Natural killer cell (primary cell): ENCODE measurements around the gene EYA4. TPM values are rescaled to one million over a fixed set of nuclear protein-coding genes. Genes with fewer than 3 reads are reported as not detected.

Source experiments
- ATAC-seq, 3 donors: fragments of 150-1000 bp in 2 of 3; fragments of 200-7000 bp in 1 of 3; cut with Tn5 transposase; 1 replicate in 1 of 3; 2 replicates in 2 of 3; pipeline ENCODE4 v1.10.0; 2021; ENCODE audit warnings: mild to moderate bottlenecking in 2 of 3, moderate library complexity in 2 of 3
- DNase-seq, 2 donors: peaks; one replicate each; pipeline versions ENCODE4 v3.0.0 to v3.0.0-alpha.2; 2013 to 2021; ENCODE audit warnings: mixed read lengths in 1 of 2
- H3K27ac ChIP-seq: one replicate; pipeline ENCODE4 v1.5.1; 2013; ENCODE audit warnings: mild to moderate bottlenecking, low read length
- H3K27me3 ChIP-seq: one replicate; pipeline ENCODE4 v1.6.1; 2013; ENCODE audit warnings: low read length; ENCODE audit not compliant: control insufficient read depth, insufficient read depth
- H3K36me3 ChIP-seq: one replicate; pipeline ENCODE4 v1.6.1; 2013; ENCODE audit warnings: low read length; ENCODE audit not compliant: control insufficient read depth, insufficient read depth
- H3K4me1 ChIP-seq: one replicate; pipeline ENCODE4 v1.6.1; 2013; ENCODE audit warnings: low read length; ENCODE audit not compliant: control insufficient read depth, insufficient read depth
- H3K4me3 ChIP-seq: one replicate; pipeline ENCODE4 v1.5.1; 2013; ENCODE audit warnings: low read length
- H3K9me3 ChIP-seq: one replicate; pipeline ENCODE4 v1.6.1; 2013; ENCODE audit warnings: low read length; ENCODE audit not compliant: control insufficient read depth, insufficient read depth
- H3K27ac Mint-ChIP-seq, 2 donors: one replicate each; pipeline ENCODE4 v1.8.0; 2022; ENCODE audit warnings: mild to moderate bottlenecking in 2 of 2, mixed read lengths in 2 of 2, moderate library complexity in 1 of 2
- H3K27me3 Mint-ChIP-seq, 2 donors: one replicate each; pipeline ENCODE4 v1.8.0; 2022; ENCODE audit warnings: low read depth in 2 of 2, mixed read lengths in 2 of 2
- H3K36me3 Mint-ChIP-seq: one replicate; pipeline ENCODE4 v1.8.0; 2022; ENCODE audit warnings: mixed read lengths
- H3K4me1 Mint-ChIP-seq, 2 donors: one replicate each; pipeline ENCODE4 v1.8.0; 2022; ENCODE audit warnings: mixed read lengths in 2 of 2
- H3K4me3 Mint-ChIP-seq: one replicate; pipeline ENCODE4 v1.8.0; 2022; ENCODE audit warnings: mild to moderate bottlenecking, moderate library complexity, mixed read lengths
- H3K9me3 Mint-ChIP-seq, 2 donors: one replicate each; pipeline ENCODE4 v1.8.0; 2022; ENCODE audit warnings: mixed read lengths in 2 of 2
- WGBS: methylation state at CpG from one replicate; pipeline ENCODE4 v1.1.7; 2013; ENCODE audit warnings: missing lambda C conversion rate; ENCODE audit not compliant: insufficient coverage; 5-methylcytosine and 5-hydroxymethylcytosine counted together
- intact Hi-C: fragments of 100-400 bp; cut with micrococcal nuclease; formaldehyde crosslinking; loops from one replicate; pipeline ENCODE4 v1.14.2; 2022
- total RNA-seq, 4 donors: library from RNA; stranded (reverse); fragments of 120-200 nt in 1 of 4; gene quantifications; one replicate each; pipeline versions ENCODE4 v1.2.3 to v1.2.4, GENCODE V29; 2013 to 2022
- TF ChIP-seq, protein P1 (sequence below): fragments of 200-600 bp; IDR thresholded peaks from one replicate; pipeline ENCODE4 v1.8.0; 2022; ENCODE audit warnings: antibody characterized with exemption

Gene EYA4
- total RNA-seq, 3 donors from 2014 or later (not counting 1 experiment from before 2014, with no cell fraction given): not detected

DNA sequence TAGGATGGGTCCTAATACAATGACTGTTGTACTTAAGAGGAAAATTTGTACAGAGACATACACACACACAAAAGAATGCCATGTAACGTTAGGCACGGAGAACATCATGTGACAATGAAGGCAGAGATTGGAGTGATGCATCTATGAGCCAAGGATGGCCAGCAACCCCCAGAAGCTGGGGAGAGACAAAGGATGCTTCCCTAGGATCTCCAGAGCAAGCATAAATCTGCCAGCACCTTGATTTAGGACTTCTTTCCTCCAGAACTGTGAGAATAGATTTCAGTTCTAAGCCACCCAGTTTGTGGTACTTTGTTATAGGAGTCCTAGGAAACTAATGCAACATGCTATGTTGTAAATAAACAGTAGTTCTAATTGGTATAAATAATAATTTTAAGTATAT lies 25.0 kb downstream of the EYA4 start:
- no peak overlapping the region for H3K27ac Mint-ChIP-seq
- H3K9me3 ChIP-seq: no peaks in the 10 kb centered on the region

DNA sequence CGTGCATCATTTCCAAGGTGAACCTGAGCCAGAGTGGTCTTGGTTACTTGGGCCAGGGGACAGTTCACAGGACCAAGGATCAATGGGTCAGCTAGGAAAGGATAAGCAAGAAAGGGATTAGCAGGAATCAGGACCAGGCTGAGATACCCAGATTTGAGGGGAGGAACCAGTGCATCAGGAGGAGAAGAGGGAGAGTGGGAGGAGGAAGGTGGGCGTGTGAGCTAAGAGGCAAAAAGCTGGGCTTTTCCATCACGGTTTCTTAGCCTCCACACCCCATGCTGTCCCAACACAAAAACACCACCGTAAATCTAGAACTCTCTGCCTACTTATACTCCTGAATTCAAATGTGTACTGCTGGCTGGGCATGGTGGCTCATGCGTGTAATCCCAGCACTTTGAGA lies 27.5 kb downstream of the EYA4 start:
- 91% methylated on average over 5 of the region's 5 CpGs for WGBS
- no peak overlapping the region for H3K27ac ChIP-seq
- TF ChIP-seq, protein P1, sequence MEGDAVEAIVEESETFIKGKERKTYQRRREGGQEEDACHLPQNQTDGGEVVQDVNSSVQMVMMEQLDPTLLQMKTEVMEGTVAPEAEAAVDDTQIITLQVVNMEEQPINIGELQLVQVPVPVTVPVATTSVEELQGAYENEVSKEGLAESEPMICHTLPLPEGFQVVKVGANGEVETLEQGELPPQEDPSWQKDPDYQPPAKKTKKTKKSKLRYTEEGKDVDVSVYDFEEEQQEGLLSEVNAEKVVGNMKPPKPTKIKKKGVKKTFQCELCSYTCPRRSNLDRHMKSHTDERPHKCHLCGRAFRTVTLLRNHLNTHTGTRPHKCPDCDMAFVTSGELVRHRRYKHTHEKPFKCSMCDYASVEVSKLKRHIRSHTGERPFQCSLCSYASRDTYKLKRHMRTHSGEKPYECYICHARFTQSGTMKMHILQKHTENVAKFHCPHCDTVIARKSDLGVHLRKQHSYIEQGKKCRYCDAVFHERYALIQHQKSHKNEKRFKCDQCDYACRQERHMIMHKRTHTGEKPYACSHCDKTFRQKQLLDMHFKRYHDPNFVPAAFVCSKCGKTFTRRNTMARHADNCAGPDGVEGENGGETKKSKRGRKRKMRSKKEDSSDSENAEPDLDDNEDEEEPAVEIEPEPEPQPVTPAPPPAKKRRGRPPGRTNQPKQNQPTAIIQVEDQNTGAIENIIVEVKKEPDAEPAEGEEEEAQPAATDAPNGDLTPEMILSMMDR: no peak
- no peaks in the 10 kb centered on the region for H3K4me1 Mint-ChIP-seq
- H3K27me3 ChIP-seq: no peaks in the 10 kb centered on the region
- H3K4me3 Mint-ChIP-seq: no peak overlapping the region
- H3K27me3 Mint-ChIP-seq: no peaks in the 10 kb centered on the region
- H3K9me3 Mint-ChIP-seq: peaks cover 0 to 3% of the 10 kb centered on the region in 2 donors
- intact Hi-C loops: no loop called here
- no peaks in the 10 kb centered on the region for H3K9me3 ChIP-seq
- H3K4me1 ChIP-seq: no peaks in the 10 kb centered on the region
- ATAC-seq (no peak), DNase-seq (no peak)
- no peaks in the 10 kb centered on the region for H3K36me3 ChIP-seq
- no peak overlapping the region for H3K27ac Mint-ChIP-seq
- no peak overlapping the region for H3K4me3 ChIP-seq
- H3K36me3 Mint-ChIP-seq: no peaks in the 10 kb centered on the region

More for the DNA sequence above, 25.0 kb downstream of the EYA4 start:
- no peaks in the 10 kb centered on the region for H3K36me3 Mint-ChIP-seq
- DNase-seq (no peak), ATAC-seq (no peak)
- H3K27me3 Mint-ChIP-seq: no peaks in the 10 kb centered on the region
- WGBS: 94% methylated on average over 2 of the region's 2 CpGs
- TF ChIP-seq, protein P1: no peak
- H3K9me3 Mint-ChIP-seq: peaks cover 1 to 5% of the 10 kb centered on the region in 2 donors
- H3K4me3 Mint-ChIP-seq: no peak overlapping the region
- Histone ChIP-seq H3K4me3 (no peak overlapping the region), H3K27me3 (no peaks in the 10 kb centered on the region), H3K36me3 (no peaks in the 10 kb centered on the region), H3K27ac (no peak overlapping the region), H3K4me1 (no peaks in the 10 kb centered on the region)
- no peaks in the 10 kb centered on the region for H3K4me1 Mint-ChIP-seq
- intact Hi-C loops: no loop called here

- Mint-ChIP-seq H3K4me3 (no peak overlapping the region), H3K4me1 (no peaks in the 10 kb centered on the region), H3K27ac (no peak overlapping the region), H3K9me3 (peaks cover 0 to 11% of the 10 kb centered on the region in 2 donors), H3K27me3 (no peaks in the 10 kb centered on the region), H3K36me3 (no peaks in the 10 kb centered on the region)
- DNase-seq: no peak
- Histone ChIP-seq H3K27me3 (no peaks in the 10 kb centered on the region), H3K4me1 (no peaks in the 10 kb centered on the region), H3K9me3 (no peaks in the 10 kb centered on the region), H3K36me3 (no peaks in the 10 kb centered on the region), H3K4me3 (no peak overlapping the region), H3K27ac (no peak overlapping the region)
- TF ChIP-seq, protein P1: no peak
- intact Hi-C loops: no loop called here
- WGBS: 78% methylated on average over 1 of the region's 4 CpGs
- ATAC-seq: no peak
Measured at GRCh38 chr6:133274813-133275212, 33.7 kb downstream of the EYA4 start.

DNA sequence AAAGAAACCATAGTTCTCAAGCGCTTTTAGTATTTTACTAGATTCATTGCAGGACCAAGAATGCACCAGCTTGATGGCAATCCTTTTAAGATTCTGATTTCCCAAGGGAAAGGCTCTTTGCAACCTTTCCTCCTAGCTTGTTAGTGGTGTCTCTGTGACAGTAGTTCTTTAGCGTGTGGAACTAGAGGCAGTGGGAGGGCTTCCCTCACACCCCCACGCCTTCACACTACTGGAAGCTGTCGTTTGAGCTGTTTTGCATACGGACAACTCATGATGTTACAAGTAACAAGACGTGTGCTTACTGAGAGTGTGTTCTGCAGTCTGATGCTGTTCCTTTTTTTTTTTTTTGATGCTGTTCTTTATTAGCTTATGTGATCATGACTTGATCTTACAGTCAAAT lies 34.1 kb downstream of the EYA4 start:
- WGBS: 60% methylated on average over 5 of the region's 6 CpGs
- Histone ChIP-seq H3K9me3 (no peaks in the 10 kb centered on the region), H3K27ac (no peak overlapping the region), H3K4me3 (no peak overlapping the region), H3K4me1 (no peaks in the 10 kb centered on the region), H3K36me3 (no peaks in the 10 kb centered on the region), H3K27me3 (no peaks in the 10 kb centered on the region)
- Mint-ChIP-seq H3K36me3 (no peaks in the 10 kb centered on the region), H3K9me3 (peaks cover 0 to 11% of the 10 kb centered on the region in 2 donors), H3K27ac (no peak overlapping the region), H3K4me1 (no peaks in the 10 kb centered on the region), H3K4me3 (no peak overlapping the region), H3K27me3 (no peaks in the 10 kb centered on the region)
- TF ChIP-seq, protein P1: no peak
- no peak for DNase-seq
- no peak for ATAC-seq
- intact Hi-C loops: no loop called here
